Panc1 (cell line): ENCODE measurements around the gene TADA2B. TPM values are rescaled to one million over a fixed set of nuclear protein-coding genes. Genes with fewer than 3 reads are reported as not detected.

ENCODE experiments used
- ATAC-seq: fragments of 200-7000 bp; cut with Tn5 transposase; 2 replicates; pipeline ENCODE4 v1.9.1; 2020; ENCODE audit warnings: mild to moderate bottlenecking, moderate library complexity
- BruUV-seq: library from RNA; stranded (reverse); fragments of 400-500 nt; replicated peaks from 2 replicates; lab custom pipeline; 2021; lab: Mats Ljungman, UMichigan
- CTCF ChIA-PET: fragments of 300-600 bp; sonication (Branson Sonifier 250); formaldehyde crosslinking; loops from one replicate; lab custom pipeline; 2022; ENCODE audit warnings: antibody characterized with exemption; lab: Charles Lee
- POLR2A ChIA-PET: fragments of 300-600 bp; sonication (Branson Sonifier 250); formaldehyde crosslinking; loops from one replicate; lab custom pipeline; 2022; ENCODE audit warnings: antibody characterized with exemption; lab: Charles Lee
- DNase-seq: peaks from one replicate; pipeline ENCODE4 v3.0.0-alpha.2; 2010; ENCODE audit warnings: low read depth, low spot score
- H3K27ac ChIP-seq: 2 replicates; pipeline ENCODE4 v1.5.1; 2011; ENCODE audit warnings: mild to moderate bottlenecking, low read length, inconsistent platforms
- H3K27me3 ChIP-seq: fragments of 200-500 bp; sonication (Bioruptor generic); 2 replicates; pipeline ENCODE4 v1.6.0; 2014; ENCODE audit warnings: low read length, inconsistent platforms; ENCODE audit not compliant: control insufficient read depth, insufficient read depth
- H3K36me3 ChIP-seq: fragments of 200-500 bp; sonication (Bioruptor generic); 2 replicates; pipeline ENCODE4 v1.5.1; 2014; ENCODE audit warnings: inconsistent platforms, mild to moderate bottlenecking, low read length, moderate library complexity; ENCODE audit not compliant: control insufficient read depth, insufficient read depth
- H3K4me1 ChIP-seq: 2 replicates; pipeline ENCODE4 v1.5.1; 2011; ENCODE audit warnings: inconsistent platforms, mild to moderate bottlenecking, low read length, moderate library complexity; ENCODE audit not compliant: control insufficient read depth, insufficient read depth
- H3K4me3 ChIP-seq, 2 experiments: 2 replicates each; pipeline ENCODE4 v1.5.1; 2011 to 2012; ENCODE audit warnings: low read depth in 2 of 2, low read length in 2 of 2, mild to moderate bottlenecking in 2 of 2, inconsistent platforms in 1 of 2, moderate library complexity in 1 of 2
- H3K9me3 ChIP-seq: fragments of 200-500 bp; sonication (Bioruptor generic); 2 replicates; pipeline ENCODE4 v1.5.1; 2014; ENCODE audit warnings: low read depth, mild to moderate bottlenecking, inconsistent platforms, low read length, moderate library complexity; ENCODE audit not compliant: control insufficient read depth, insufficient read depth
- CTCF ChIP-seq: fragments of 450-650 bp; IDR thresholded peaks from 2 replicates; pipeline ENCODE4 v1.5.1; 2017; ENCODE audit warnings: mild to moderate bottlenecking
- POLR2AphosphoS5 ChIP-seq: IDR thresholded peaks from 2 replicates; pipeline ENCODE4 v1.6.1; 2012; ENCODE audit warnings: mild to moderate bottlenecking, low read depth, low read length, moderate library complexity
- REST ChIP-seq, 2 experiments: IDR thresholded peaks; 2 replicates each; pipeline ENCODE4 v1.6.1; 2011 to 2012; ENCODE audit warnings: low read depth in 2 of 2, control low read depth in 1 of 2, low read length in 1 of 2, mild to moderate bottlenecking in 1 of 2, moderate library complexity in 1 of 2; ENCODE audit not compliant: insufficient read depth in 1 of 2
- SIN3A ChIP-seq: IDR thresholded peaks from 2 replicates; pipeline ENCODE4 v1.6.1; 2012; ENCODE audit warnings: low read depth, mild to moderate bottlenecking, low read length, moderate library complexity, borderline replicate concordance; ENCODE audit not compliant: insufficient read depth
- TCF7L2 ChIP-seq: IDR thresholded peaks from 2 replicates; pipeline ENCODE4 v1.6.1; 2011; ENCODE audit warnings: mild to moderate bottlenecking, low read depth, low read length, inconsistent platforms
- in situ Hi-C: cut with HindIII; loops from 2 replicates; pipeline ENCODE4 v1.10.0; 2016; ENCODE audit warnings: low sequenced_read_pairs, low pct_unique_long_range_greater_than_20kb
- intact Hi-C: fragments of 100-400 bp; cut with micrococcal nuclease; formaldehyde crosslinking; loops from one replicate; pipeline ENCODE4 v1.10.0; 2022; ENCODE audit not compliant: unreplicated experiment
- total RNA-seq: library from RNA; stranded (reverse); gene quantifications from one replicate; pipeline ENCODE4 v1.2.1, GENCODE V29; 2021; ENCODE audit not compliant: unreplicated experiment

TADA2B gene
- total RNA-seq, 1 experiment from 2014 or later = 17.6 TPM

GRCh38 chr4:7066493-7066892 is 23.3 kb downstream of the TADA2B start:
- POLR2A ChIA-PET = no interaction called here
- BruUV-seq = TSS peak; percentile 82
- Histone ChIP-seq H3K27ac (peak overlapping the region; percentile 84), H3K9me3 (no peaks in the 10 kb centered on the region), H3K36me3 (peaks cover 5% of the 10 kb centered on the region), H3K4me1 (peaks cover 10% of the 10 kb centered on the region), H3K4me3 (peak overlapping the region; percentile 72 to 84), H3K27me3 (no peaks in the 10 kb centered on the region)
- in situ Hi-C loops (no loop called here), intact Hi-C loops (no loop called here)
- TF ChIP-seq POLR2AphosphoS5 (no peak), CTCF (no peak), TCF7L2 (no peak), SIN3A (no peak), REST (IDR thresholded peaks at IDR 0.05; ENCODE audit: insufficient read depth in 1 of 2, low read depth in 2 of 2, low read length in 1 of 2) (no peak)
- ATAC-seq (no peak), DNase-seq (no peak)
- CTCF ChIA-PET = no interaction called here

GRCh38 chr4:7067126-7067451 is 23.9 kb downstream of the TADA2B start:
- Histone ChIP-seq H3K27me3 (no peaks in the 10 kb centered on the region), H3K36me3 (peaks cover 5% of the 10 kb centered on the region), H3K27ac (peak overlapping the region; percentile 84), H3K4me1 (peaks cover 10% of the 10 kb centered on the region), H3K4me3 (peak overlapping the region; percentile 72 to 84), H3K9me3 (no peaks in the 10 kb centered on the region)
- DNase-seq (no peak), ATAC-seq (no peak)
- no peak for TF ChIP-seq POLR2AphosphoS5
- TF ChIP-seq REST (IDR thresholded peaks at IDR 0.05; ENCODE audit: insufficient read depth in 1 of 2, low read depth in 2 of 2, low read length in 1 of 2) = no peak
- TF ChIP-seq CTCF = no peak
- no peak for TF ChIP-seq TCF7L2
- TF ChIP-seq SIN3A = no peak
- in situ Hi-C loops = no loop called here
- intact Hi-C loops = no loop called here
- ChIA-PET CTCF (interaction anchor here (0.6 to 0.7 kb wide), 2 partner anchors 11 to 22 kb away, joined by 3 to 4 read pairs; no protein-coding TSS in a partner anchor), POLR2A (interaction anchor here (0.7 kb wide), 1 partner anchor 11 kb away, joined by 4 read pairs; no protein-coding TSS in a partner anchor)
- BruUV-seq = no TSS peak
